Glomerular endothelial cell (primary cell): ENCODE data around the gene SELL. TPM values are rescaled to one million over a fixed set of nuclear protein-coding genes. Genes with fewer than 3 reads are reported as not detected.
"Not testable (repeated sequence)": the region's sequence is repeated elsewhere in the genome, so short reads cannot be mapped to it uniquely, and the experiment has no call there.

Experiments
- DNase-seq: peaks from one replicate; pipeline ENCODE4 v3.0.0-alpha.2; 2011; ENCODE audit warnings: low read depth, low spot score; ENCODE audit errors: extremely low read depth
- total RNA-seq: library from RNA; depleted of rRNA; stranded (reverse); fragments of >200 nt; gene quantifications from 2 replicates; pipeline ENCODE4 v1.2.3, GENCODE V29; 2015

The SELL gene
- total RNA-seq, 1 donor from 2014 or later, result 0.88 TPM

- DNase-seq, result not testable (repeated sequence)
Measured at GRCh38 chr1:169670244-169670643, 41.2 kb downstream of the SELL start.

GRCh38 chr1:169667699-169668596 is 43.5 kb downstream of the SELL start:
- DNase-seq, result not testable (repeated sequence)

GRCh38 chr1:169667227-169667639 is 44.2 kb downstream of the SELL start:
- DNase-seq, result not testable (repeated sequence)

GRCh38 chr1:169662680-169663079 is 48.7 kb downstream of the SELL start:
- DNase-seq, result not testable (repeated sequence)

GRCh38 chr1:169661066-169661465 is 50.4 kb downstream of the SELL start:
- not testable (repeated sequence) for DNase-seq

GRCh38 chr1:169658777-169659176 is 52.6 kb downstream of the SELL start:
- DNase-seq, result not testable (repeated sequence)

- DNase-seq, result no peak
Measured at GRCh38 chr1:169653873-169654272, 57.5 kb downstream of the SELL start.

- no peak for DNase-seq
Measured at GRCh38 chr1:169651035-169651434, 60.4 kb downstream of the SELL start.

GRCh38 chr1:169650551-169650950 is 60.9 kb downstream of the SELL start:
- DNase-seq, result no peak

GRCh38 chr1:169648709-169649108 is 62.7 kb downstream of the SELL start:
- DNase-seq, result no peak

- no peak for DNase-seq
Measured at GRCh38 chr1:169648187-169648586, 63.2 kb downstream of the SELL start.

GRCh38 chr1:169647512-169647911 is 63.9 kb downstream of the SELL start:
- no peak for DNase-seq

- no peak for DNase-seq
Measured at GRCh38 chr1:169644297-169644696, 67.1 kb downstream of the SELL start.

Other genes starting within 250 kb of the SELL start
- 4.0 and 4.5 TPM in 2 replicates for gene SLC19A2, start 225.7 kb downstream of the SELL start, total RNA-seq
- not detected in 2 replicates for gene F5, start 125.1 kb downstream of the SELL start, total RNA-seq
- 15.4 and 27.7 TPM in 2 replicates for gene SELP, start 81.5 kb downstream of the SELL start, total RNA-seq
- gene SELE, start 22.5 kb upstream of the SELL start, total RNA-seq, result 5.7 and 52.6 TPM in 2 replicates
- 3.1 and 4.3 TPM in 2 replicates for gene METTL18, start 83.3 kb upstream of the SELL start, total RNA-seq
- gene SCYL3, start 182.3 kb upstream of the SELL start, total RNA-seq, result 4.1 and 5.9 TPM in 2 replicates